Endothelial cell (in vitro differentiated cells): Measurements from ENCODE around the gene SUSD1. TPM values are rescaled to one million over a fixed set of nuclear protein-coding genes. Genes with fewer than 3 reads are reported as not detected.

Experiments
- DNase-seq: peaks from one replicate; pipeline ENCODE4 v3.0.0; 2021; ENCODE audit warnings: low spot score
- H3K27ac Mint-ChIP-seq: one replicate; pipeline ENCODE4 v1.8.0; 2021; ENCODE audit warnings: mixed read lengths, inconsistent platforms; ENCODE audit not compliant: unreplicated experiment
- H3K27me3 Mint-ChIP-seq: one replicate; pipeline ENCODE4 v1.8.0; 2021; ENCODE audit warnings: mild to moderate bottlenecking, moderate library complexity, mixed read lengths, inconsistent platforms; ENCODE audit not compliant: unreplicated experiment
- H3K36me3 Mint-ChIP-seq: one replicate; pipeline ENCODE4 v1.8.0; 2021; ENCODE audit warnings: mild to moderate bottlenecking, low read depth, mixed read lengths, inconsistent platforms; ENCODE audit not compliant: unreplicated experiment
- H3K4me1 Mint-ChIP-seq: one replicate; pipeline ENCODE4 v1.8.0; 2021; ENCODE audit warnings: mild to moderate bottlenecking, mixed read lengths, inconsistent platforms; ENCODE audit not compliant: unreplicated experiment
- H3K4me3 Mint-ChIP-seq: one replicate; pipeline ENCODE4 v1.8.0; 2021; ENCODE audit warnings: mild to moderate bottlenecking, mixed read lengths, inconsistent platforms; ENCODE audit not compliant: unreplicated experiment
- H3K9me3 Mint-ChIP-seq: one replicate; pipeline ENCODE4 v1.8.0; 2021; ENCODE audit warnings: mixed read lengths, inconsistent platforms; ENCODE audit not compliant: unreplicated experiment
- long read RNA-seq: library from polyadenylated mRNA; unstranded; transcript quantifications from one replicate; pipeline ENCODE4 v2.0.0, GENCODE V29; 2020; ENCODE audit not compliant: unreplicated experiment
- total RNA-seq: library from RNA; stranded (reverse); fragmentation: NEBNext Ultra II Directional; extraction: Animal tissue kit (Norgen Biotek cat#: 25700); gene quantifications from one replicate; pipeline ENCODE4 v1.2.1, GENCODE V29; 2021; ENCODE audit not compliant: unreplicated experiment
- TF ChIP-seq, protein P1 (sequence below): fragments of 200-600 bp; sonication (generic); IDR thresholded peaks from one replicate; pipeline ENCODE4 v1.5.0; 2021; ENCODE audit warnings: antibody characterized with exemption; ENCODE audit not compliant: unreplicated experiment

SUSD1 gene
- 5.7 TPM for total RNA-seq
- long read RNA-seq: 0 reads

DNA sequence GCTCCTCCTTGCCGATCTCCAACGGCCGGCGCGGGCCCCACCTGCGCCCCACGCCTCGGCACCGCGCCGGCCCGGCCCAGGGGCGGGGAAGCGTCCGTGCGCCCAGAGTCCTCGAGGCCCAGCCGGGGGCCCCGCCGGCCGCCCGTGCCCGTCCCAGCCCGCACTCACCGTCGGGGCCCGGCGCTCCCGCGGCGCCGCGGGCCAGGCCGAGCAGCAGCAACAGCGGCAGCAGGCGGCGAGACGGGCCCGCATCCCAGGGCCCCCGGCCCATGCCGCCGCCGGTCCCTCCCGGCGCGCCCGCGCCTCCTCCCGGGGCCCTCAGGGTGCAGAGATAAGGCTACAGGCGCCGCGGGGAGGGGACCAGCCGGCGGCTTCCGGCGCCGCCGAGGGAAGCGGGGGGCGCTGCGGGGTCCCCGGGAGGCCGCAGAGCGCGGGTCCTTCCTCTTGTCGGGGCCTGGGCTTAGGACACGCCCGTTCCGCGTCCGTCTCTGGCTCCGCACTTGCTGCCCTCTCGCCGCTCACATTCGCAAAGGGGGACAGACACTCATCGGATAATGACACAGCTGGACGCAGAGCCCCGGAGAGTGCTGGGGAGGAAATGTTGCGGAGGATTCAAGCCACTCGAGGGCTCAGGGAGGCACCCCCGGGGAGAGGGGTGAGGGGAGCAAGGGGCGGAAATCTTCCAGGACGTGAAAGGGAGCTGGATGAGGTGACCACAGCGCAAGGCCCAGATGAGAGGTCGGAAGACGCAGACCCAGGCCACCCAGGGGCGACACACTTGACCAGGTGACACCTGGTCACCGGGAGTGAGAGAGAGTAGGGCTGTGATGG, at the start of gene SUSD1:
SUSD1 (minus strand) TSS at position 333 of the 831 bp plus-strand sequence; CDS start at position 271, 62 bp downstream.
- H3K9me3 Mint-ChIP-seq: no peaks in the 10 kb centered on the region
- peak within 1 kb of the TSS; percentile 87 for H3K4me3 Mint-ChIP-seq
- peak; percentile 26 for DNase-seq
- TF ChIP-seq, protein P1, sequence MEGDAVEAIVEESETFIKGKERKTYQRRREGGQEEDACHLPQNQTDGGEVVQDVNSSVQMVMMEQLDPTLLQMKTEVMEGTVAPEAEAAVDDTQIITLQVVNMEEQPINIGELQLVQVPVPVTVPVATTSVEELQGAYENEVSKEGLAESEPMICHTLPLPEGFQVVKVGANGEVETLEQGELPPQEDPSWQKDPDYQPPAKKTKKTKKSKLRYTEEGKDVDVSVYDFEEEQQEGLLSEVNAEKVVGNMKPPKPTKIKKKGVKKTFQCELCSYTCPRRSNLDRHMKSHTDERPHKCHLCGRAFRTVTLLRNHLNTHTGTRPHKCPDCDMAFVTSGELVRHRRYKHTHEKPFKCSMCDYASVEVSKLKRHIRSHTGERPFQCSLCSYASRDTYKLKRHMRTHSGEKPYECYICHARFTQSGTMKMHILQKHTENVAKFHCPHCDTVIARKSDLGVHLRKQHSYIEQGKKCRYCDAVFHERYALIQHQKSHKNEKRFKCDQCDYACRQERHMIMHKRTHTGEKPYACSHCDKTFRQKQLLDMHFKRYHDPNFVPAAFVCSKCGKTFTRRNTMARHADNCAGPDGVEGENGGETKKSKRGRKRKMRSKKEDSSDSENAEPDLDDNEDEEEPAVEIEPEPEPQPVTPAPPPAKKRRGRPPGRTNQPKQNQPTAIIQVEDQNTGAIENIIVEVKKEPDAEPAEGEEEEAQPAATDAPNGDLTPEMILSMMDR: no peak
- H3K4me1 Mint-ChIP-seq: peaks cover 15% of the 10 kb centered on the region
- H3K27me3 Mint-ChIP-seq: peaks cover 16% of the 10 kb centered on the region
- H3K36me3 Mint-ChIP-seq: peaks cover 12% of the 10 kb centered on the region
- H3K27ac Mint-ChIP-seq: peak within 1 kb of the TSS; percentile 18

GRCh38 chr9:112224401-112225289, 49.5 kb upstream of the SUSD1 start:
- TF ChIP-seq, protein P1: no peak
- no peaks in the 10 kb centered on the region for H3K9me3 Mint-ChIP-seq
- peaks cover 25% of the 10 kb centered on the region for H3K36me3 Mint-ChIP-seq
- no peak overlapping the region for H3K27ac Mint-ChIP-seq
- H3K4me1 Mint-ChIP-seq: no peaks in the 10 kb centered on the region
- peaks cover 3% of the 10 kb centered on the region for H3K27me3 Mint-ChIP-seq
- no peak for DNase-seq
- H3K4me3 Mint-ChIP-seq: no peak overlapping the region

GRCh38 chr9:112218908-112219307, 43.8 kb upstream of the SUSD1 start:
- H3K27me3 Mint-ChIP-seq: no peaks in the 10 kb centered on the region
- no peaks in the 10 kb centered on the region for H3K4me1 Mint-ChIP-seq
- no peak overlapping the region for H3K27ac Mint-ChIP-seq
- no peaks in the 10 kb centered on the region for H3K9me3 Mint-ChIP-seq
- TF ChIP-seq, protein P1: no peak
- DNase-seq: no peak
- peaks cover 9% of the 10 kb centered on the region for H3K36me3 Mint-ChIP-seq
- H3K4me3 Mint-ChIP-seq: no peak overlapping the region

- no peak overlapping the region for H3K27ac Mint-ChIP-seq
- H3K4me3 Mint-ChIP-seq: no peak overlapping the region
- H3K36me3 Mint-ChIP-seq: peaks cover 37% of the 10 kb centered on the region
- H3K27me3 Mint-ChIP-seq: no peaks in the 10 kb centered on the region
- no peak for DNase-seq
- no peaks in the 10 kb centered on the region for H3K4me1 Mint-ChIP-seq
- TF ChIP-seq, protein P1: no peak
- no peaks in the 10 kb centered on the region for H3K9me3 Mint-ChIP-seq
Measured at GRCh38 chr9:112212926-112213325, 37.8 kb upstream of the SUSD1 start.
